ENCODE results near the gene RAG2. TPM values are rescaled to one million over a fixed set of nuclear protein-coding genes. Genes with fewer than 3 reads are reported as not detected.

RAG2 gene
- not detected for total RNA-seq
- polyA plus RNA-seq, result not detected
- long read RNA-seq, donor 1, result 0 reads
- long read RNA-seq, donor 2, partial matches to known transcripts, result 6 of 14 reads
- long read RNA-seq, donor 2, other reads (novel, unspliced or antisense), result 8 of 14 reads
- long read RNA-seq, donor 3, partial matches to known transcripts, result 0 of 1 reads
- long read RNA-seq, donor 3, other reads (novel, unspliced or antisense), result 0 of 1 reads
- long read RNA-seq, donor 4, result 0 reads
- long read RNA-seq, donor 5, partial matches to known transcripts, result 0 of 2 reads
- long read RNA-seq, donor 5, other reads (novel, unspliced or antisense), result 2 of 2 reads
- long read RNA-seq, donor 6, result 0 reads
- long read RNA-seq, donor 7, result 0 reads
- long read RNA-seq, donor 8, result 0 reads
- long read RNA-seq, donor 9, result 0 reads
- long read RNA-seq, donor 10, result 0 reads

- TF ChIP-seq, protein P1, sequence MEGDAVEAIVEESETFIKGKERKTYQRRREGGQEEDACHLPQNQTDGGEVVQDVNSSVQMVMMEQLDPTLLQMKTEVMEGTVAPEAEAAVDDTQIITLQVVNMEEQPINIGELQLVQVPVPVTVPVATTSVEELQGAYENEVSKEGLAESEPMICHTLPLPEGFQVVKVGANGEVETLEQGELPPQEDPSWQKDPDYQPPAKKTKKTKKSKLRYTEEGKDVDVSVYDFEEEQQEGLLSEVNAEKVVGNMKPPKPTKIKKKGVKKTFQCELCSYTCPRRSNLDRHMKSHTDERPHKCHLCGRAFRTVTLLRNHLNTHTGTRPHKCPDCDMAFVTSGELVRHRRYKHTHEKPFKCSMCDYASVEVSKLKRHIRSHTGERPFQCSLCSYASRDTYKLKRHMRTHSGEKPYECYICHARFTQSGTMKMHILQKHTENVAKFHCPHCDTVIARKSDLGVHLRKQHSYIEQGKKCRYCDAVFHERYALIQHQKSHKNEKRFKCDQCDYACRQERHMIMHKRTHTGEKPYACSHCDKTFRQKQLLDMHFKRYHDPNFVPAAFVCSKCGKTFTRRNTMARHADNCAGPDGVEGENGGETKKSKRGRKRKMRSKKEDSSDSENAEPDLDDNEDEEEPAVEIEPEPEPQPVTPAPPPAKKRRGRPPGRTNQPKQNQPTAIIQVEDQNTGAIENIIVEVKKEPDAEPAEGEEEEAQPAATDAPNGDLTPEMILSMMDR (IDR thresholded peaks at IDR 0.05), result no peak
- TF ChIP-seq POLR2A (IDR thresholded peaks at IDR 0.05), result no peak
- WGBS, 4 donors, result 74 to 90% (median 82%) methylated on average over 2 of the region's 2 CpGs
- intact Hi-C loops (cut with DNase I), result no loop called here
- Histone ChIP-seq H3K36me3 (replicated peaks in 1 of 2) (no peaks in the 10 kb centered on the region), H3K4me3 (no peak within 1 kb of the TSS), H3K9me3 (replicated peaks in 1 of 3) (no peaks in the 10 kb centered on the region), H3K27ac (no peak within 1 kb of the TSS), H3K4me1 (replicated peaks in 1 of 2) (peaks cover 8 to 13% of the 10 kb centered on the region in 2 donors), H3K27me3 (no peaks in the 10 kb centered on the region)
- no peak for DNase-seq
These were observed at the start of gene RAG2 for GRCh38 chr11:36598051-36598450. RAG2 (minus strand) TSS chr11:36598236; CDS start chr11:36594168, 4,068 bp downstream.

DNA sequence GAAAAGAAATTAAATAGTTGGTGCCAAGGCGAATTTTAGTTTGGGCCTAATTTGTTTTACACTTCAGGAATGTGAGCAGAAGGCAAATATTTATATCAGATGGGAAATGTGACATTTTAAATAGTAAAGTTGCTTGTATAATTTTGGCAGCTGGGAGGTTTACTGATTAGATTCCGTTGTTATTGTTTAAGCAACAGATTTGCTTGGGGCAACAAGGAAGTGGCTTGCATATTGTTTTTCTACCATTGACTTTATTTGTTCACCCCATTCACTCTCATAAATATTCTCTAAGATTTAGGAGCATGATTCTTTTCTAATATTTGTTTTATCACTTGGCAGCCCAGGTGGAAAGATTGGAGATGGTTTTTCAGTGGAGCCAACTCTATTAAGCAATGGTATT lies 40.5 kb upstream of the RAG2 start:
- TF ChIP-seq, protein P1 (IDR thresholded peaks at IDR 0.05), result no peak
- no peak for TF ChIP-seq POLR2A (IDR thresholded peaks at IDR 0.05)
- intact Hi-C loops (cut with DNase I), result no loop called here
- DNase-seq, result no peak
- Histone ChIP-seq H3K27ac (no peak overlapping the region), H3K27me3 (no peaks in the 10 kb centered on the region), H3K4me3 (no peak overlapping the region), H3K36me3 (replicated peaks in 1 of 2) (no peaks in the 10 kb centered on the region), H3K9me3 (replicated peaks in 1 of 3) (no peaks in the 10 kb centered on the region), H3K4me1 (replicated peaks in 1 of 2) (no peaks in the 10 kb centered on the region)
- 90 to 94% (median 91%) methylated on average over 2 of the region's 2 CpGs for WGBS, 4 donors

DNA sequence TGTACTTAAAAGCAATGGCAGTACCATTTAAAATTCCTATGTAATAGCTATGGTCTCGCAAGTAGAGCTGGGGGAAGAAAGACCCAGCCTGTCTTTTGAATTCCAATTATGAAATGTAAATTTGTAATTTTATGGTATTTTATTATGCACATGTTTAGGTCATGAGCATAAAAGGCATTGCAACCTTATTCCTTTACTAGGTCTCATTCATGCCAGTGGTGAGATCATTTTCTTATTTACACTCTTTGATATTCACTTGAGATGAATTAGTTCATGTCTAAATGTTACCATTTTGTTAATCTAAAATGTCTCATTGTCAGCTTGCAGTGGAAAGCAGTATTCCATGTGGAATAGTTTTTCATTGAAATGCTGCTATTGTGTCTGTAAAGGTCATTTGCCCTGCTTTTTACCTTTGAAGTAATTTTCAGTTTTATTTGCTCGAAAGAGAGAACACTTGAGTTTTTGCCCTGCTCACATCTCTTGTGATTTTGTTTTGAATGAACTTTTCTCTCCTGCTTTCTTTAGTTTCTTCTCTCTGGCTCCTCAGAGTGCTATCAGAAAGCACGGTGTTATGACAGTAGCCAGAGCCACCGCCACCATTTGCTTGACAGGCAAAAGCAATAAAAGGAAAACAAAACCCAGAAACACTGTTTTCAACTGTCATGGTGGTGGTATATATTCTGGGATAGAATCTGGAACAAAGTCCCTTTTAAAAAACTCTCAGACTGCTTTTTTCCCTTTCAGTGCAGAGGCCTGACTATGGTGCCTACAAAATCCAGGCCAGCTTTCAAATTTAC lies 37.2 kb upstream of the RAG2 start:
- H3K27ac ChIP-seq, result no peak overlapping the region

GRCh38 chr11:36631774-36632173 lies 33.7 kb upstream of the RAG2 start:
- intact Hi-C loops (cut with DNase I), result no loop called here
- 81 to 94% (median 88%) methylated on average over 2 of the region's 2 CpGs for WGBS, 4 donors
- H3K4me3 ChIP-seq, result no peak overlapping the region
- H3K9me3 ChIP-seq (replicated peaks in 1 of 3), result no peaks in the 10 kb centered on the region
- H3K4me1 ChIP-seq (replicated peaks in 1 of 2), result no peaks in the 10 kb centered on the region
- no peak overlapping the region for H3K27ac ChIP-seq
- no peak for DNase-seq
- TF ChIP-seq POLR2A (IDR thresholded peaks at IDR 0.05), result no peak
- TF ChIP-seq, protein P1 (IDR thresholded peaks at IDR 0.05), result no peak
- no peaks in the 10 kb centered on the region for H3K27me3 ChIP-seq
- no peaks in the 10 kb centered on the region for H3K36me3 ChIP-seq (replicated peaks in 1 of 2)

More for the DNA sequence above, 37.2 kb upstream of the RAG2 start:
- intact Hi-C loops (cut with DNase I), result no loop called here
- TF ChIP-seq POLR2A (IDR thresholded peaks at IDR 0.05), result no peak
- TF ChIP-seq, protein P1 (IDR thresholded peaks at IDR 0.05), result no peak
- no peak for DNase-seq
- H3K27me3 ChIP-seq, result no peaks in the 10 kb centered on the region
- H3K4me3 ChIP-seq, result no peak overlapping the region
- H3K4me1 ChIP-seq (replicated peaks in 1 of 2), result no peaks in the 10 kb centered on the region
- WGBS, 4 donors, result 88 to 93% (median 91%) methylated on average over 4 of the region's 4 CpGs
- H3K9me3 ChIP-seq (replicated peaks in 1 of 3), result no peaks in the 10 kb centered on the region
- H3K36me3 ChIP-seq (replicated peaks in 1 of 2), result no peaks in the 10 kb centered on the region

Data from adrenal gland (tissue), 19 donors.